ENCODE data around the gene MICAL3. TPM values are rescaled to one million over a fixed set of nuclear protein-coding genes. Genes with fewer than 3 reads are reported as not detected.

Gene MICAL3
- total RNA-seq, 4 donors from 2014 or later = 6.0 to 9.8 (median 8.1) TPM

- ATAC-seq (no peak), DNase-seq (no peak)
- Histone ChIP-seq H3K4me3 (no peak overlapping the region), H3K9me3 (no peaks in the 10 kb centered on the region), H3K36me3 (peaks cover 0 to 18% of the 10 kb centered on the region in 2 donors), H3K4me1 (peaks cover 9 to 14% of the 10 kb centered on the region in 2 donors), H3K27ac (no peak overlapping the region), H3K27me3 (no peaks in the 10 kb centered on the region)
- intact Hi-C loops (cut with DNase I; ENCODE audit: low total_unique reads) = no loop called here
- TF ChIP-seq CTCF (IDR thresholded peaks at IDR 0.05 in 4 of 5, conservative IDR thresholded peaks at IDR 0.05 in 1 of 5) (no peak), POLR2A (IDR thresholded peaks at IDR 0.05) (no peak)
- in situ Hi-C loops (cut with MboI; ENCODE audit: low sequenced_read_pairs in 4 of 4) = no loop called here
Measured at GRCh38 chr22:17873804-17874203, 150.6 kb downstream of the MICAL3 start.

GRCh38 chr22:17873116-17873515 lies 151.2 kb downstream of the MICAL3 start:
- no peak overlapping the region for H3K4me3 ChIP-seq
- H3K9me3 ChIP-seq = no peaks in the 10 kb centered on the region
- no peaks in the 10 kb centered on the region for H3K27me3 ChIP-seq
- peaks cover 0 to 18% of the 10 kb centered on the region in 2 donors for H3K36me3 ChIP-seq
- DNase-seq (no peak), ATAC-seq (no peak)
- in situ Hi-C loops (cut with MboI; ENCODE audit: low sequenced_read_pairs in 4 of 4) (no loop called here), intact Hi-C loops (cut with DNase I; ENCODE audit: low total_unique reads) (no loop called here)
- peak overlapping the region in 1 of 4 donors; percentile 36 for H3K27ac ChIP-seq
- H3K4me1 ChIP-seq = peaks cover 9 to 14% of the 10 kb centered on the region in 2 donors
- TF ChIP-seq POLR2A (IDR thresholded peaks at IDR 0.05) = no peak

- intact Hi-C loops (cut with DNase I; ENCODE audit: low total_unique reads) = no loop called here
- Histone ChIP-seq H3K9me3 (no peaks in the 10 kb centered on the region), H3K36me3 (peaks cover 0 to 18% of the 10 kb centered on the region in 2 donors), H3K4me3 (no peak overlapping the region), H3K27ac (peak overlapping the region in 3 of 4 donors; percentile 36 to 62 (median 47)), H3K4me1 (peaks cover 14 to 15% of the 10 kb centered on the region in 2 donors), H3K27me3 (no peaks in the 10 kb centered on the region)
- ATAC-seq = peak; percentile 37 to 50
- no peak for TF ChIP-seq POLR2A (IDR thresholded peaks at IDR 0.05)
- no peak for TF ChIP-seq CTCF (IDR thresholded peaks at IDR 0.05 in 4 of 5, conservative IDR thresholded peaks at IDR 0.05 in 1 of 5)
- in situ Hi-C loops (cut with MboI; ENCODE audit: low sequenced_read_pairs in 4 of 4) = no loop called here
- DNase-seq = no peak
Measured at GRCh38 chr22:17872471-17872870, 151.9 kb downstream of the MICAL3 start.

GRCh38 chr22:17871726-17872458 lies 152.5 kb downstream of the MICAL3 start:
- DNase-seq (peak; percentile 40 to 66), ATAC-seq (peak; percentile 61 to 64)
- Histone ChIP-seq H3K4me3 (no peak overlapping the region), H3K4me1 (peaks cover 20% of the 10 kb centered on the region in 2 donors), H3K9me3 (no peaks in the 10 kb centered on the region), H3K36me3 (peaks cover 0 to 18% of the 10 kb centered on the region in 2 donors), H3K27ac (peak overlapping the region in 3 of 4 donors; percentile 36 to 62 (median 47)), H3K27me3 (no peaks in the 10 kb centered on the region)
- intact Hi-C loops (cut with DNase I; ENCODE audit: low total_unique reads) (no loop called here), in situ Hi-C loops (cut with MboI; ENCODE audit: low sequenced_read_pairs in 4 of 4) (no loop called here)
- no peak for TF ChIP-seq CTCF (IDR thresholded peaks at IDR 0.05 in 4 of 5, conservative IDR thresholded peaks at IDR 0.05 in 1 of 5)
- no peak for TF ChIP-seq POLR2A (IDR thresholded peaks at IDR 0.05)

GRCh38 chr22:17870407-17870806 lies 154.0 kb downstream of the MICAL3 start:
- Histone ChIP-seq H3K4me1 (peaks cover 20% of the 10 kb centered on the region in 2 donors), H3K9me3 (no peaks in the 10 kb centered on the region), H3K4me3 (no peak overlapping the region), H3K36me3 (peaks cover 0 to 27% of the 10 kb centered on the region in 2 donors), H3K27ac (peak overlapping the region in 3 of 4 donors; percentile 4 to 60 (median 52)), H3K27me3 (no peaks in the 10 kb centered on the region)
- no peak for TF ChIP-seq CTCF (IDR thresholded peaks at IDR 0.05 in 4 of 5, conservative IDR thresholded peaks at IDR 0.05 in 1 of 5)
- no peak for TF ChIP-seq POLR2A (IDR thresholded peaks at IDR 0.05)
- in situ Hi-C loops (cut with MboI; ENCODE audit: low sequenced_read_pairs in 4 of 4) (no loop called here), intact Hi-C loops (cut with DNase I; ENCODE audit: low total_unique reads) (no loop called here)
- ATAC-seq = no peak
- DNase-seq = no peak
